HUDEP-2 (cell line): ENCODE results near the gene TRAF3IP1.
A peak's percentile ranks its signal among the peaks of the same experiment; 100 is the strongest.
"Not testable (repeated sequence)": the region's sequence is repeated elsewhere in the genome, so short reads cannot be mapped to it uniquely, and the experiment has no call there.

Source experiments
- DNase-seq, 76 experiments: peaks; one replicate each; lab custom pipeline; 2025; ENCODE audit not compliant: unreplicated experiment in 76 of 76; lab: John Stamatoyannopoulos, UW

TRAF3IP1 gene

DNA sequence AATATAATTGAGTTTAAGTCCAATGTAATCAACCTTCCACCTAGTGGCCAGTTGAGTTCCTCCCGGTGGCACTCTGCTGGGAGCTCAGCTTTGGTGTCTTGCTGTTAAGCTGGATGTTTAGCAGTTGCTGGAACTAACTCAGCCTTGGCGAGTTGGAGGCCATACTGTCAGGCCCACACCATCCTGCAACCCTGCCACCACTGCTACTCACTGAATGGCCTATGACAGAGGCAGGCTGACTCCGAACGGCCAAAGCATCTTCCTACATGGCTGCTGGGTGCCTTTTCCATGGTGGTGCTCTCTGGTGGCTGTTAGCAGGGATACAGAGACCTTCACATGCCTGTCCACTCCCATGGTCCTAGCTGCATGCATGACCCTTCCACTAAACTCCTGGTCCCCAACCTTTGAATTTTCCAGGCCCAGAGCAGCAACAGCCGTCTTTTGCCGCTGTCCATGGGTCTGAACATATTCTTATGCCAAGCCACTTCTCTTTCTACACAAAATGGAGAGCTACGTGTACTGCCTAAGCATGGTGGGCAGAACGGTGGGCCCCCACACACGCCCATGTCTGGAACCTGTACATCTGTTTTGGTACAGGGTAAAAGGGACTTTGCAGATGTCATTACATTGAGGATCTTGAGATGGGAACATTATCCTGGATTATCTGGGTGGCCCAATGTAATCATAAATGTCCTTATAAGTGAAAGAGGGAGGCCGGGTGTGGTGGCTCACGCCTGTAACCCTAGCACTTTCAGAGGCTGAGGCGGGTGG, 15.0 kb upstream of the TRAF3IP1 start:
- DNase-seq = peak in 1 of 76 experiments; percentile 3

DNA sequence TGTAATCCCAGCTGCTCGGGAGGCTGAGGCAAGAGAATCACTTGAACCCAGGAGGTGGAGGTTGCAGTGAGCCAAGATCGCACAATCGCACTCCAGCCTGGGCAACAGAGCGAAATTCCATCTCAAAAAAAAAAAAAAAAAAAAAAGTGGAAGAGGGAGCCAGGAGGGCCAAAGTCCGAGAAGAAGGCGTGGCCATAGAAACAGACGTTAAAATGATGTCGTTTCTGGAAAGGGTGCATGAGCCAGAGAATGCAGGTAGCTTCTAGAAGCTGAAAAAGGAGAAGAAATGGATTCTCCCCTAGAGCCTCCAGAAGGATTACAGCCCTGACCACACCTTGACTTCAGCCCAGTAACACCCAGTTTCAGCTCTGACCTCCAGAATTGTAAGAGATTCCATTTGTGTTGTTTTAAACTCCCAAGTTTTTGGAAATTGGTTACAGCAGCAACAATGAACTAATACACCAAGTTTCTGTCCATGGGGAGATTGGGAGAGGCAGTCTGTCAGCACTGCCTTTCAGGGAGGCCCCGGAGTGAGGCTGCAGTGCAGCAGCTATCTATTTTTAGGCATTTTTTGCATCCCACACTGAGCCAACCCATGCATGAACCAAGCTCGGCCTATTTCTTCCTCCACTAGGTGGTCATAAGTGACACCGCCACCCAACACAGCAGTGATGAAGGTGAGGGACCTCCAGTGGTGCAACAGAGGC, 14.2 kb upstream of the TRAF3IP1 start:
- DNase-seq = no peak

DNA sequence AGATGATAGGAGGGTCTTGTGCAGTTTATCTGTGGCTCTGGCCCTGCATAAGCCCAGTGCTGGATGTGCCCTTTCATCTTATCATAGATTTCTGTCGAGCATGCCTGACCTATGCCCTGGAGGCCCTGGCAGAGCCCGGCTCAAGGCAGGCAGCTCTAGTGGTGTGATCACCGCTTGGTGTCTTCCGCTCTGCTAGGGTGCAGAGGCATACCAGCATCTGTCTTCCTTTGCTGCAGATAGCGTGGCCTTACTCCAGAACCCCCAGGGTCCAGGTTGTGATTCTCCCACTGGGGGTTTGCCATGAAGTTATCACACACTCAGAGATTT, 13.7 kb upstream of the TRAF3IP1 start:
- no peak for DNase-seq

DNA sequence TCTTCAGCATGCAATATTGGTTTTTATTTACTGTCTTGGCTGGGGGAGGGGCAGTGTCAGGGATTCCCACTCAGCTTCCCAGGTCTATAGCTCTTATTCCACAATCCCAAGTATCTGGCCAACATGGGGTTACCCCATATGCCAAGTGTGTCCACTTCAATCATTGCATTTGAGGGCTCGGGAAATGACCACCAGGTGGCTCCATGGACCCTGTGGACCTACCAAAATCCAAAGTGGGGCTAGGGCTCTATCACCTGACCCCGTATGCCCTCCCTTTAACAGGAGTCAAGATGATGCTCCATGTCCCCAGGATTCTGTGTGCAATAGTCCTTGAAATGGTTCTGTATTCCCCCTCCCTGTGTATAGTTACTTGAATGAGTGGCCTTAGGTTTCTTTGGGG, 12.1 kb upstream of the TRAF3IP1 start:
- DNase-seq = peak in 4 of 76 experiments; percentile 6 to 18 (median 14)

DNA sequence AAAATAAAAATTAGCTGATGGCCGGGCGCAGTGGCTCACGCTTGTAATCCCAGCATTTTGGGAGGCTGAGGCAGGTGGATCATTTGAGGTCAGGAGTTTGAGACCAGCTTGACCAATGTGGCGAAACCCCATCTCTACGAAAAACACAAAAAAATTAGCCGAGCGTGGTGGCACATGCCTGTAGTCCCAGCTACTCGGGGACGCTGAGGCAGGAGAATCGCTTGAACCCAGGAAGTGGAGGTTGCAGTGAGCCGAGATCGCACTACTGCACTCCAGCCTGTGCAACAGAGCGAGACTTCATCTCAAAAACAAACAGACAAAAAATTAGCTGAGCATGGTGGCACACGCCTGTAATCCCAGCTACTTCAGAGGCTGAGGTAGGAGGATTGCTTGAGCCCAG, 9.6 kb upstream of the TRAF3IP1 start:
- not testable (repeated sequence) for DNase-seq

DNA sequence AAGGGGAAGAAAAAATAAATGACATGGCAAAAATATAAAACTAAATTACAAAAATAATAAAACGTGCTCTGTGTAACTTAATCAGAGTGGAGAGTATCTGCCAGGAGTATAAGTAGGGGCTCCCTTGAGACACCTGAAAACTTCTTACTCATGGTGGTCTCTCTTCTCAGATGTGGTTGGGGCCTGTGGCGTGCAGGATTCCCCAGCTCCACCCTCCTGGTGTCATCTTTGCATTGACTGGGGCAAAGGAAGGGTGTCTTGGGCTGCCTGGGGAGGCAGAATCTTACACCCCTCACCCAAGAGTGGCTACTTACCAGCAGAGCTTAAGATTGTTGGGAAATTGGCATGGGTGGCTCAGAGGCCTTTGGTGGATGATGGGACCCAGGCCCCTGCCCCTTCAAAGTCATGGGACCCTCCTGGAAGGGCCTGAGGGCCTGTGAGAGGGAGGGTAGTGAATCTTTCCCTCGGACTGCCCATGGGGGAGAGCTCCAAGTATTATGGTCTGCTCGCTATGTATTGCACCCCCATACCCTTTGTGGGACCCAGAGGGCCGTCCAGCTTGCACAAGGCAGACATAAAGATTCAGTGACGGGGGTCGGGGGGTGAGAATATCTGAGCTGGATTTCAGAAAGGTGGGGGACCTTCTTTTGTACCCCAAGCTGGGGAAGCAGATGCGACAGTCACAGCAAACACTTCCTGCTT, 6.9 kb upstream of the TRAF3IP1 start:
- DNase-seq = no peak

DNA sequence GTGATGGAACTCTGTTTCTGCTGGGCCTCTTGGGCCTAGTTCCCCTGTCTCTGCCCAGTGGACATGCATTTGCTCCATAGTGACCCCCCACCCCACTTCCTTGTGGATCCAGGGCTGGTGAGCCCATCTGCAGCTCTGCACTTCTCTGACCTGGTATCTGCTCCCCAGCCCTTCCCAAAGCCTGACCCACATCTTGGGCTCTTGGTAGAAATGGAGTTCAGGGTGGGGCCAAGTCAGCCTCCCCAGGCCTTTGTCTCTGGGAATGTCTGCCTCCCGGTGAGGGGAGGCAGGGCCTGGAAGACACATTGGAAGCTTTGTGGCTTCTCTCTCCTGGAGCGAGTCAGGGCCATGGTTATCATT, 6.3 kb upstream of the TRAF3IP1 start:
- no peak for DNase-seq

DNA sequence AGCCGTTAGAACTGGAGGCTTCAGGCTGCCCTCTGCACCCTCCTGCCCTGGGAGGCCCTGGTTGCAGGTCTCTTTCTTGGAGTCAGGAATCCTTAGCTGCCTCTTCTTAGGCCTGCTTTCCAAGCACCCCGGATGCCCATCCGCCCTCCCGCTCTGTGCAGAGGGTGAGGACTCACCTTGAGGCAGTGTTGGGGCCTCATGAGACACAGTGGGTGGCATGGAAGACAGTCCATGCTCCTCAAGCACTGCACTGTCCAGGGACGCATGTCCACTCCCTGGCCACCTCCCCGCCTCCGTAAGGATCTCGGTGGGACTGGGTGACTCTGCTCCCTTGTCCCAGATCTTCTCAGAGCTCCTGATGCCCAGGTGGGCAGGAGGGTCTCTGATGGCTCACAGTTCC, 5.7 kb upstream of the TRAF3IP1 start:
- DNase-seq = no peak

DNA sequence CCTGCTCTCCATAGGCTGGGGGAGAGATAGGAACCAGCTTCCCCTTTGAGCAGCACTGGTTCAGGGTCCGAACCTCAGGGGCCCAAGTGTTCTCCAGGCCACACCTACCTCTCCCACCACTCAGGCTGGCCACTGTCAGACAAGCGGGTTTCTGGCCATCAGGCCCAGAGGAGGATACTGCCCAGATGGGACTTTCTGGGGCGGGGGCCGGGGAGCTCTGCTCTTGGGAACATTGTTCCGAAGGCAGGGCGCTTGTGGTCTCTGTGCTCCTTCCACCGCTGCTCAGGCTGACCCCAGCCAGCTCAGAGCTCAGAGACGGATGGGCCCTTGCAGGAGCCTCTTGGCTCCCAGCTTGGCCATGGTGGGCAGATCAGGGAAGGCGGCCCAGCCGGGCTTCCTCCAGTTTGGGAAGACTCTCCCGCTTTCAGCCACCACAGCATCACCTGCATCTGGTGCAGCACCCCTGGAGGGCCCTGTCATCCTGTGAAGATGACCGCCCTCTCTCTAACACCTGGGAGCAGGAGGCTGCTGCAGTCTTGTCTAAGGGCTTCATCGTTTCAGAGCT, 5.2 kb upstream of the TRAF3IP1 start:
- no peak for DNase-seq

DNA sequence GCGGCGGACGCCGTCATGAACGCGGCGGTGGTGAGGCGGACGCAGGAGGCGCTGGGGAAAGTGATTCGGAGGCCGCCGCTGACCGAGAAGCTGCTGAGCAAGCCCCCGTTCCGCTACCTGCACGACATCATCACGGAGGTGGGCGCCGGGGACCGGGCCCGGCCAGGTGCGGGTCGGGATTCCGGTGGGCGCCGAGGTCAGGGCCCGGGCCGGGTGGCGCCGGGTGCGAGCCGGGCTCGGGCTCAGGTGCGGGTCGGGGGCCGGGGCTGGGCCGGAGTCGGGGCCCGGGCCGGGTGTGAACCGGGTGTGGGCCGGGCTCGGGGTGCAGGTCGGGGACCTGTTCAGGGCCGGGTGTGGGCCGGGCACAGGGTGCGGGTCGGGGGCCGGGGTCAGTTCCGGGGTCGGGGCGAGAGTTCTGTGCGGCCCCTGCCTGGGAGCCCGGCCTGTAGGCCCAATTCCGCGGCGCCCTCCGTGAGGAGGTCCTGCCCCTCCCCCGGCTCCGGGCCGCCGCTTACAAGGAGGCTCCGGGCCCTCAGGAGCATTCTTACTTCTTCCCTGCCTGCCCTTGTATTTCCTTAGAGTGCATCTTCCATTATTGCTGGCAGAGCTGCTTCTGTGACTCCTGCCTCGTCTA, 447 bp downstream of the TRAF3IP1 start:
- DNase-seq = peak in 1 of 76 experiments; percentile 41

DNA sequence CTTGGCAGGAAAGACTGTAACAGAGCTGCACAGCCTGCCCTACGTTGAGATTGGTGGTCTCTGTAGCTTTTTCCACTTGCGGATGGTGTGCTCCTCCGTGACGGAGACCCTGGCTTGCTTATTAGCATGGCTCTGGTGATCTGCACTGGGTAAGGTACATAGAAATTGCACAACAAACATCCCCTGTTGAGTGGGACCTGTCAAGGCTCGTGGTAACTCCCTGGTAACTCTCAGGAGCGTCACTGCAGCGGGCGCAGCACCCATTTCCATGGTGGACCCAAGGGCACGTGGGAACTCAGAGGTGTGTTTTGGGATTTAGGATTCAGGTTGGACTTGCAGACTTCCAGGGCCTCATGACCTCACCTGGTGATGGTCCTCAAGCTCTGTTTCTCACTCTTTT, 1.1 kb downstream of the TRAF3IP1 start:
- no peak for DNase-seq

DNA sequence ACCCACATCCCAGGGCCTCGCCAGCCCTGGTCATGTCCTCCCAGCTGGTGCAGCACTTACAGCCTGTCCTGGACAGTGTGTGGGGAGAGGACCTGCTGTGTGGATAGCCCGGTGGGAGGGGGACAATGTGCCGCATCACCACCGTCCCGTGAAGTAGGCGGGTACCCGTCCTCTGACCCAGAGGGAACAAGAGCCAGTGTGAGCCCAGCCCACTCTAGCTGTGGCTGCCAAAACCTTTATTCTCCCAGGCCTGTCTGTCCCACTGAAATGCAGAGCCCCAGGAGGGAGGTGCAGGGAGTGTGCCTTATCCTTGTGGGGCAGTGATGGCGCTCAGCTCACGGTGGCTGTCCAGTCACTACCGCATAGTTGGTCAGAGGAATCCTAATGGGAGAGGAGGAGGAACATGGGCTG, 1.7 kb downstream of the TRAF3IP1 start:
- no peak for DNase-seq

DNA sequence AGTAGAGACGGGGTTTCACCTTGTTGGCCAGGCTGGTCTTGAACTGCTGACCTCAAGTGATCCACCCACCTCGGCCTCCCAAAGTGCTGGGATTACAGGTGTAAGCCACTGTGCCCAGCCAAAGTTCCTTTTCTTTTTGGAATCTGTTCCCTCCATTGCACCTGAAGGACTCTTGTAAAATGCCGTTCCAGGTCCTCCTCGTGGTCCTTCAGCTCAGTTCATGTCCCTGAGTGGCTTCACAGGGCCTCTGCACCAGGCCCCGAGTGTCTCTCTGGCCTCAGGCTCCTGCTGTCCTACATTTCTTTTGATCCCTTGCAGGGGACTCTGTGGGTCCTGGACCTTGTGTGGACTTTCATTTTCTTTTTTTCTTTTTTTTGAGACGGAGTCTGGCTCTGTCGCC, 3.9 kb downstream of the TRAF3IP1 start:
- not testable (repeated sequence) for DNase-seq

DNA sequence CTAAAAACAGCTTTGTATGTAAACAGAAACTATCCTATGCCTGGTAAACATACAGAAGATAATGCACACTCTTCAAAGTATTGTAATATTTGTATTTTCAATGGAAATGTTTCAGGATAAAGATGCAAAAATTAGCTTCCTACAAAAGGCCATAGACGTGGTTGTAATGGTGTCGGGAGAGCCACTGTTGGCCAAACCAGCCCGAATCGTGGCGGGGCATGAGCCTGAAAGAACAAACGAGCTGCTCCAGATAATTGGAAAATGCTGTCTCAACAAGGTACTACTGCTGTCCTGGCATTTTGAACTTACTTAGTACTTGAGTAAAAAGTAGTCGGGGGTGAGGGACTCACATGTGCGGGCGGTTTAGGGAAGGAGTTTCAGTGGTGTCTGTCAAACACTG, 5.4 kb downstream of the TRAF3IP1 start:
- DNase-seq = no peak

DNA sequence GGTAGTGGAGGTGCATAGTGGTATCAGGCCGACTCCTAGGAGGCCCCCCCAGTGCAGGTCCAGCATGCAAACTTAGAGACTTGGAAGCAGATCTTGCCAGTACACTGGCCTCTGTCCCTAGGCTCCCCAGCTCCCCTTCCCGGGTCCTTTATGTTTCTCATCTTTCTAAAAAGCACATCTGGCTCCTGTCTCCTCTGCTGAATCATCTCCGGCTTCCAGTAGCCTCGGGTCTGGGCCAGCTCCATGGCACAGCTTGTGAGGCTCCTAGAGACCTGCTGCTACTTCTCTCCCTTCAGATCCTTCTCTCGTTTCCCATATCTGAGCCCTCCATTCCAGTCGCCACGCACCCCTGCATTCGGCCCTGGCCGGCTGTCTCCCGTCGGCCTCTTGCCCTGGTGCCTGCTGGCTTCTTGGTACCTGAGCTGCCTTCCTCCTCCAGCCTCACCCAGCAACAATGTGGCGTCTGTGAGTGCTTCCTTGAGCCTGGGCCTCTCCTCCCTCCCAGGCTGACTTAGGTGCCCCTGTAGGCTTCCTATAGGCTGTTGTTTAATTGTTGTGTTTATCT, 6.6 kb downstream of the TRAF3IP1 start:
- no peak for DNase-seq

DNA sequence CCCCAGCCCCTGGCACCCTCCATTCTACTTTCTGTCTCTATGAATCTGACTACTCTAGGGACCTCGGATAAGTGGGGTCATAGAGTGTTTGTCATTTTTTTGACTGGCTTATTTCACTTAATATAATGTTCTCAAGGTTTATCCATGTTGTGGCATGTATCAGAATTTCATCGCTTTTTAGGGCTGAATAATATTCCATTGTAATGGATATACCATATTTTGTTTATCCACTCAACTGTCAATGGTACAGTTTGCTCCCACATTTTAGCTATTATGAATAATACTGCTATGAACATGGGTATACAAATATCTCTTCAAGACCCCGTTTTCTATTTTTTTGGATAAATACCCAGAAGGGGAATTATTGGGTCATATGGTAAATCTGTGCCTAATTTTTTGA, 7.4 kb downstream of the TRAF3IP1 start:
- no peak for DNase-seq

DNA sequence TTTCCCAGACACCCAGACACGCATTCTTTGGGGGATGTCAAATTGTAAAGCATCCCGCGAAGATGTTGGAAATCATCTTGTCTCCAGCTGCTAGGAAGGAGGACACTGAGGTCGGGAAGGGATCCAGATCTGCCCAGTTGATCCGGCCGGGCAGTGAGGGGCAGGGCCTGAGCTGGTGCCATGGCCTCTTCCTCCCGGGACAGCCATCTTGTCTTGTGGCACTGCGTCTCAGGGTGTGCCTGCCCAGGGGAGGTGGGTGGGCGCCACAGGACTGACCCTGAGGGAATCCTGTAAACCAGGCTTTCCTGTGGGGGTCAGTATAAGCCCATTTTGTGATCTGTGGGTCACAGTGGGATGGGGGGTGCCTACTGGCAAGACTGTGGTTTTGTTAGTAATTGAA, 10.1 kb downstream of the TRAF3IP1 start:
- no peak for DNase-seq

DNA sequence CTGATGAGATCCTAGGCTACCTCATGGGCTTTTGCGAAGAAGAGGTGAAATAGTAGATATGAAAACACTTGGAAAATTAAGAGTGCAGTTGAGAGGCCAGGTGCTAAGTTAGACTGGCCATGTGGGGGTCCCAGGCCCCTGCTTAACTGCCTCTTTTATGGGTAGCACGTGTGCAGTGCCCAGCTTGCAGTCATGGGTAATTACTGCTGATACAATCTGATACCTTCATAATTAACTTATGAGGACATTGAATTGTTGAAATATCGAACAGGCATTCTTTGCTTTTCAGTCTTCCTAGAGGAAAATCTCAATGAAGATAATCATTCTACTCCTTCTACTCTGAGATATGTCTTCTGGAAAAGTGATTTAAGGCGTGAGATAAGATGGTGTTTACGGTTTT, 11.6 kb downstream of the TRAF3IP1 start:
- DNase-seq = no peak

DNA sequence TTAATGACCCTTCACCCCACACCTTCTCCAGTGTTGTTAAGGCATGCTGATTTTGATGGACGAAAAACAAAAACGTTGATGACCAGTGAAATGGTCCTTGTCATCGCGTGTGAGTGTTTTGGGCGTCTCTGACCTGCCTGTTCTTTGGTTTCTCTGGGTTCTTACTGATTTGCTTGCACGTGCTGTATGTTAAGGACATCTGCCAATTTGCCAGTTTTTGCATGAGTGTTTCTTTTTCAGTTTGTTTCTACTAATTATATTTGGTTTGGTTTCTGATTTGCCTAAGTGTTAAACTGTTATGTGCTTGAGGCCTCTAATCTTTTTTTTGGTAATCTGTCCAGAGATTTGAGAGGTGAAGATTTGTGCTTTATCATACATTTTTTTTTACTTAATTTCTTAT, 14.6 kb downstream of the TRAF3IP1 start:
- DNase-seq = no peak

DNA sequence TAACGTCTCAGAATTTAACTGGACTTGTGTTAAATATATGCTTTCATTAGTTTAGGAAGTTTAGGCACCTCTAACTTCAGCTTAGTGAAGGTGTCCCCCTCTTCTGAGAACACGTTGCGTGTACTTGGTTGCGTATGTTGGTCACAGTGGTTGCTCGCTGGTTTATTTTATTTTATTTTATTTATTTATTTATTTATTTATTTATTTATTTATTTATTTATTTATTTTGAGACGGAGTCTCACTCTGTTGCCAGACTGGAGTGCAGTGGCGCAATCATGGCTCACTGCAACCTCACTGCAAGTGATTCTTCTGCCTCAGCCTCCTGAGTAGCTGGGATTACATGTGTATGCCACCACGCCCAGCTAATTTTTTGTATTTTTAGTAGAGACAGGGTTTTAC, 15.3 kb downstream of the TRAF3IP1 start:
- not testable (repeated sequence) for DNase-seq

DNA sequence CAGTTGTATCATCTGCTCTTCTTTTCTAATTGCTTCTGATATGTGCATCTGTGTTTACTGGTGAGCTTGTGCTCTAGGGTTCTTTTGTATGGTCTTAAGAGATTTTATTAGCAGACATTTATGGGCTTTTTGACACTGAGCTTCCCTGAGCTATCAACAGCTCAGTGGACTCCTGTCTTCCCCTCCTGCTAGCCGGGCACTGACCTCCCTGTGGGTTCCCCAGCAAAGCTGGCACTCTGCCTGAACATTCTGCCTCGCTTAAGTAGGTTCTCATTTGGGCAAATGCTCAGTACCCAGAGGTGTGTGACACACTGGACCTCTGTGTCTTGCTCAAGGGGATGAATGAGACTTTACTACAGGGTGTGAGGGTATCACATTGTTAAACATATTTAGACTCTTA, 15.8 kb downstream of the TRAF3IP1 start:
- DNase-seq = peak in 4 of 76 experiments; percentile 3 to 27 (median 9)
